GM12874 (cell line): ENCODE data around the gene SLC13A3.

Source experiments
- CTCF ChIP-seq: IDR thresholded peaks from 2 replicates; pipeline ENCODE4 v1.5.1; 2011; ENCODE audit warnings: low read depth, mild to moderate bottlenecking, control low read depth, low read length, moderate library complexity; ENCODE audit not compliant: insufficient read depth

SLC13A3 gene

DNA sequence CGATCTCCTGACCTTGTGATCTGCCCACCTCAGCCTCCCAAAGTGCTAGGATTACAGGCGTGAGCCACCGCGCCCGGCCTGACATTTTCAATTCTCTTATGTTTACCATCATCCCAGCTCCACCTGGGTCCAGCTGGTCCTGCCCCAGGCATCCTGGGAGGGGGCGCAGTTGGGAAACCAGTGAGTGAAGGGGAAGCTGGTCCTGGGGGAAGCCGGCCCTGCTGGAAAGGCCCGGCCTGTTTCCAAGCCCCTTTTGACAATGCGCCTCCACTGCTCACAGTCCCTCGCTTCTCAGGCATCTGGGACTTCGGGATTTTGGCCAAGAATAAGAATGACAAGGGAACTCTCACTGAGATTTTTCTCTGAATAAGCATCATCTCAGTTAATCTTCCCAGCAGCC is 14.2 kb downstream of the SLC13A3 start:
- no peak for TF ChIP-seq CTCF

- TF ChIP-seq CTCF, result no peak
Observed at GRCh38 chr20:46636514-46636913, 14.7 kb downstream of the SLC13A3 start.

- TF ChIP-seq CTCF, result no peak
Observed at GRCh38 chr20:46635514-46636136, 15.6 kb downstream of the SLC13A3 start.

GRCh38 chr20:46634528-46634927 is 16.7 kb downstream of the SLC13A3 start:
- TF ChIP-seq CTCF, result no peak

- TF ChIP-seq CTCF, result no peak
Observed at GRCh38 chr20:46631874-46632446, 19.3 kb downstream of the SLC13A3 start.

GRCh38 chr20:46631212-46631869 is 19.9 kb downstream of the SLC13A3 start:
- TF ChIP-seq CTCF, result no peak

GRCh38 chr20:46630306-46630705 is 21.0 kb downstream of the SLC13A3 start:
- no peak for TF ChIP-seq CTCF
